CD4-positive, CD25-positive, alpha-beta regulatory T cell (primary cell): ENCODE data around the gene ENOX1. TPM values are rescaled to one million over a fixed set of nuclear protein-coding genes. Genes with fewer than 3 reads are reported as not detected.
"Not testable (repeated sequence)": the region's sequence is repeated elsewhere in the genome, so short reads cannot be mapped to it uniquely, and the experiment has no call there.

Experiments used
- ATAC-seq, 2 donors: fragments of 150-1000 bp; cut with Tn5 transposase; one replicate each; pipeline ENCODE4 v1.10.0; 2021; ENCODE audit warnings: low read depth in 2 of 2, moderate number of reproducible peaks in 2 of 2, moderate library complexity in 1 of 2
- DNase-seq, 3 donors: peaks; one replicate each; pipeline versions ENCODE4 v3.0.0 to v3.0.0-alpha.2; 2012 to 2022; ENCODE audit warnings: mixed read lengths in 1 of 3
- H3K27ac ChIP-seq: one replicate; pipeline ENCODE4 v1.7.0; 2013; ENCODE audit warnings: mild to moderate bottlenecking, low read length; ENCODE audit not compliant: insufficient read depth, poor library complexity, severe bottlenecking
- H3K27me3 ChIP-seq: one replicate; pipeline ENCODE4 v1.7.0; 2013; ENCODE audit warnings: low read length; ENCODE audit not compliant: control insufficient read depth, insufficient read depth
- H3K36me3 ChIP-seq: one replicate; pipeline ENCODE4 v1.7.0; 2013; ENCODE audit warnings: mild to moderate bottlenecking, low read length, moderate library complexity; ENCODE audit not compliant: control insufficient read depth, insufficient read depth
- H3K4me1 ChIP-seq: 2 replicates; pipeline ENCODE4 v1.7.0; 2013; ENCODE audit warnings: mild to moderate bottlenecking, low read length; ENCODE audit not compliant: insufficient read depth, control insufficient read depth, poor library complexity, severe bottlenecking
- H3K4me3 ChIP-seq: one replicate; pipeline ENCODE4 v1.7.0; 2013; ENCODE audit warnings: low read depth, mild to moderate bottlenecking, low read length, moderate library complexity
- H3K9me3 ChIP-seq, 2 experiments: 1 replicate in 1 of 2; 2 replicates in 1 of 2; pipeline ENCODE4 v1.7.0; 2013; ENCODE audit warnings: low read length in 2 of 2, mild to moderate bottlenecking in 1 of 2, moderate library complexity in 1 of 2; ENCODE audit not compliant: control insufficient read depth in 2 of 2
- H3K27ac Mint-ChIP-seq, 3 donors: one replicate each; pipeline ENCODE4 v1.8.0; 2020 to 2022; ENCODE audit warnings: mild to moderate bottlenecking in 3 of 3, mixed read lengths in 3 of 3, moderate library complexity in 2 of 3
- H3K27me3 Mint-ChIP-seq: one replicate; pipeline ENCODE4 v1.8.0; 2022; ENCODE audit warnings: mild to moderate bottlenecking, mixed read lengths
- H3K36me3 Mint-ChIP-seq: one replicate; pipeline ENCODE4 v1.8.0; 2020; ENCODE audit warnings: mixed read lengths
- H3K4me1 Mint-ChIP-seq, 4 donors: one replicate each; pipeline ENCODE4 v1.8.0; 2020 to 2022; ENCODE audit warnings: mixed read lengths in 4 of 4, mild to moderate bottlenecking in 1 of 4
- H3K4me3 Mint-ChIP-seq, 4 donors: one replicate each; pipeline ENCODE4 v1.8.0; 2020 to 2022; ENCODE audit warnings: mild to moderate bottlenecking in 4 of 4, mixed read lengths in 4 of 4, moderate library complexity in 3 of 4
- H3K9me3 Mint-ChIP-seq, 7 donors: one replicate each; pipeline ENCODE4 v1.8.0; 2020 to 2022; ENCODE audit warnings: mixed read lengths in 7 of 7, mild to moderate bottlenecking in 3 of 7, moderate library complexity in 2 of 7
- polyA plus RNA-seq, 4 donors: library from polyadenylated mRNA; unstranded; fragments of 300-500 nt; fragmentation: Illumina TruSeq; gene quantifications; one replicate each; pipeline ENCODE4 v1.2.3, GENCODE V29; 2021
- total RNA-seq: library from RNA; stranded (reverse); gene quantifications from one replicate; pipeline ENCODE4 v1.2.3, GENCODE V29; 2022

The ENOX1 gene
- total RNA-seq (not detected), polyA plus RNA-seq (under 1 TPM in 1 of 4 donors, not detected in 3; 0.10 TPM)

DNA sequence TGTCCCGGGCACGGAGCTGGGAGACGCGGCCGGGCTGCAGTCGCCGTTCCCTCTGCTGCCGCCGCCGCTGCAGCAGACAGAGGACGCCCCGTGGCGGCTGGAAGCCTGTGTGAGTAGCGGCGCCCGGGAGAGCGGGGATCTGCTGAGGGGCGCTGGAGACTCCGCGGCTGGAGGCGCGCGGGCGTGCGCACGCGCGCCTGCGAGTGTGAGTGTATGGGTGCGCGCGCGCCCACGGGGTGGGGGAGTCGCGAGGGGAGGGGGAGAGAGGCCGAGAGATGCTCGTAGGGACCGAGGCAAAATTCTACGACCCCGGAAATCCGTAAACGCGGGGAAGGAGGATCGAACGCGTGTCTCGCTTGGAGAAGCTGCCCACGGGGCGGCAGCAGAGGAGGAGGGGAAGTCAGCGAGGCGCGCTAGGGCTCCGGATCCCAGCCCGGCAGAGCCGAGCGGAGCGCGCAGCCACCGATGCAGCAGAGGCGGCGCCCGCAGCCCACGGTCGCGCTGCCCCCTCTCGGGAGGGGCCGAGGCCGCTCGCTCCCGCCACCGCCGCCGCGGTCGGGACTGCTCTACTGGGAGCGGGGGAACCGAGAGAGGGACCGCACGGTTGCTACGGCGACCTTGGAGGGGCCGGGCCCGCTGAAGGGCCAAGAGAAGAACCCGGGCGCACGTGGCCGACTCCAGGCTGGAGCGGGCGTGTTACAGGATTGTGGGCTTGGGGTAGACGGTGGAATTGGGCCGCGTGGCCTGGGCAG lies at the start of gene ENOX1:
TSS of gene ENOX1 (minus strand) at position 207 of the 752 bp plus-strand sequence.
- Histone ChIP-seq H3K9me3 (no peaks in the 10 kb centered on the region), H3K4me1 (peaks cover 13% of the 10 kb centered on the region), H3K4me3 (no peak within 1 kb of the TSS), H3K36me3 (no peaks in the 10 kb centered on the region), H3K27me3 (peaks cover 8% of the 10 kb centered on the region), H3K27ac (no peak within 1 kb of the TSS)
- ATAC-seq (peak in 1 of 2 donors; percentile 13), DNase-seq (peak in 1 of 3 donors; percentile 47)
- Mint-ChIP-seq H3K36me3 (no peaks in the 10 kb centered on the region), H3K9me3 (peaks cover 0 to 2% (median 0%) of the 10 kb centered on the region in 7 donors), H3K27ac (peak within 1 kb of the TSS in 1 of 3 donors; percentile 66), H3K4me1 (peaks cover 0 to 17% (median 4%) of the 10 kb centered on the region in 4 donors), H3K4me3 (peak within 1 kb of the TSS; percentile 61 to 89 (median 76)), H3K27me3 (peaks cover 49% of the 10 kb centered on the region)

DNA sequence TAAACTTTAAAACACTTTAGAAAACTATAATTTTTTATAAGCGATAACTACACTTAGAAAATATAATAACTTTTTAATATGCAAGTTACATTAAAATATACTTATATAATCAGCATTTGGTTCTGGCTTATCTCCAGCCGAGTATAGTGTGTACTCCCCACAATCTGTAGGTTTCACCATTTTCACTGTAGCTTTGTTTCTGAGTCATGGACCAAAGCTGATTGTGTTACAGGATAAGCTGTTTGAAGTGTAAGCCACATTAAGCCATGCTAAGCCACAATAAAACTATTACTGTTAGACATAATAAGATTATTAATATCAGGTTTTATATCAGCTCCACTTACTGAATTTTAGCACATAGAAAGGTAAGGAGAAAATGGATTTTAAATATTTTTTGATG lies 48.9 kb upstream of the ENOX1 start:
- H3K4me1 ChIP-seq: no peaks in the 10 kb centered on the region
- no peaks in the 10 kb centered on the region for H3K36me3 Mint-ChIP-seq
- no peaks in the 10 kb centered on the region for H3K4me1 Mint-ChIP-seq
- no peak overlapping the region for H3K27ac ChIP-seq
- H3K27me3 Mint-ChIP-seq: peaks cover 12% of the 10 kb centered on the region
- ATAC-seq (no peak), DNase-seq (no peak)
- peaks cover 0 to 3% (median 0%) of the 10 kb centered on the region in 7 donors for H3K9me3 Mint-ChIP-seq
- no peak overlapping the region for H3K4me3 Mint-ChIP-seq
- no peak overlapping the region for H3K4me3 ChIP-seq
- no peaks in the 10 kb centered on the region for H3K36me3 ChIP-seq
- H3K27me3 ChIP-seq: no peaks in the 10 kb centered on the region
- no peaks in the 10 kb centered on the region for H3K9me3 ChIP-seq
- no peak overlapping the region for H3K27ac Mint-ChIP-seq

DNA sequence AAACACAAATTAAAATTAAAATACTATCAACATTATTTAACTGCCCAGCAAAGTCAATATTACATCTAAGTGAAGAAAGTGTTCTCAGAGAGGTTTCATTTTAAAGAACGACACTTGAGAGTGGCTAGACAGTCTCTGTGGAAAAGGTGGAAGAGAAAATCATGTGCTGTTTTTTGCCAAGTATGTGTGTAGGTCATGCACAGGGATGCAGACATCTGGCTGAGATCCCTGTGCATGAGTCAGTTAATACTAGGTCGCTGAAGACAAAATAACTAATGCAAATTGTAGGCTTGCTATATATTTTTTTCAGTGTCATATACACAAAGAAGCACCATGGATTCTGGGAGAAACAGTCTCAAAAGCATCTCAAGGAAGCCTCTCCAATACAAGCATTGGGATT lies 44.3 kb upstream of the ENOX1 start:
- no peaks in the 10 kb centered on the region for H3K27me3 ChIP-seq
- no peak for ATAC-seq
- Mint-ChIP-seq H3K9me3 (peaks cover 0 to 2% (median 0%) of the 10 kb centered on the region in 7 donors), H3K27me3 (peaks cover 5% of the 10 kb centered on the region), H3K27ac (no peak overlapping the region), H3K36me3 (no peaks in the 10 kb centered on the region), H3K4me3 (no peak overlapping the region), H3K4me1 (no peaks in the 10 kb centered on the region)
- H3K4me3 ChIP-seq: no peak overlapping the region
- H3K9me3 ChIP-seq: no peaks in the 10 kb centered on the region
- no peak for DNase-seq
- no peaks in the 10 kb centered on the region for H3K4me1 ChIP-seq
- no peaks in the 10 kb centered on the region for H3K36me3 ChIP-seq
- H3K27ac ChIP-seq: no peak overlapping the region

GRCh38 chr13:43830497-43830881 lies 43.7 kb upstream of the ENOX1 start:
- H3K9me3 ChIP-seq: no peaks in the 10 kb centered on the region
- H3K36me3 Mint-ChIP-seq: no peaks in the 10 kb centered on the region
- H3K4me1 Mint-ChIP-seq: no peaks in the 10 kb centered on the region
- H3K9me3 Mint-ChIP-seq: peaks cover 0 to 2% (median 0%) of the 10 kb centered on the region in 7 donors
- no peaks in the 10 kb centered on the region for H3K27me3 ChIP-seq
- ATAC-seq: no peak
- H3K27ac ChIP-seq: no peak overlapping the region
- H3K36me3 ChIP-seq: no peaks in the 10 kb centered on the region
- no peak overlapping the region for H3K4me3 Mint-ChIP-seq
- DNase-seq: no peak
- H3K27me3 Mint-ChIP-seq: peaks cover 5% of the 10 kb centered on the region
- H3K27ac Mint-ChIP-seq: no peak overlapping the region
- H3K4me3 ChIP-seq: no peak overlapping the region
- H3K4me1 ChIP-seq: no peaks in the 10 kb centered on the region

DNA sequence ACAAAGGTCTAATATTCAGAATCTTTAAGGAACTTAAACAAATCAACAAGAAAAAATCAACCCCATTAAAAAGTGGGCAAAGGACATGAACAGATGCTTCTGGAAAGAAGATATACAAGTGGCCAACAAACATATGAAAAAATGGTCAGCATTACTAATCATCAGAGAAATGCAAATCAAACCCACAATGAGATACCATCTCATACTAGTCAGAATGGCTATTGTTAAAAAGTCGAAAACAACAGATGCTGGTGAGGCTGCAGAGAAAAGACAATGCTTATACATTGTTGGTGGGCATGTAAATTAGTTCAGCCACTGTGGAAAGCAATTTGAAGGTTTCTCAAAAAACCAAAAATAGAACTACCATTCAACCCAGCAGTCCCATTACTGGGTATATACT lies 37.9 kb upstream of the ENOX1 start:
- not testable (repeated sequence) for H3K27me3 ChIP-seq, ATAC-seq, H3K9me3 Mint-ChIP-seq, H3K4me1 ChIP-seq, H3K36me3 ChIP-seq, H3K4me1 Mint-ChIP-seq, H3K27ac Mint-ChIP-seq, H3K27me3 Mint-ChIP-seq, H3K4me3 Mint-ChIP-seq, H3K27ac ChIP-seq, H3K9me3 ChIP-seq, H3K4me3 ChIP-seq, H3K36me3 Mint-ChIP-seq, DNase-seq

GRCh38 chr13:43822969-43823368 lies 36.2 kb upstream of the ENOX1 start:
- no peaks in the 10 kb centered on the region for H3K4me1 Mint-ChIP-seq
- H3K9me3 ChIP-seq: no peaks in the 10 kb centered on the region
- H3K27me3 Mint-ChIP-seq: peaks cover 4% of the 10 kb centered on the region
- no peak for ATAC-seq
- no peak overlapping the region for H3K27ac ChIP-seq
- H3K27me3 ChIP-seq: no peaks in the 10 kb centered on the region
- H3K36me3 Mint-ChIP-seq: no peaks in the 10 kb centered on the region
- H3K9me3 Mint-ChIP-seq: peaks cover 0 to 4% (median 0%) of the 10 kb centered on the region in 7 donors
- H3K36me3 ChIP-seq: no peaks in the 10 kb centered on the region
- H3K4me3 Mint-ChIP-seq: no peak overlapping the region
- H3K4me3 ChIP-seq: no peak overlapping the region
- no peak overlapping the region for H3K27ac Mint-ChIP-seq
- no peak for DNase-seq
- no peaks in the 10 kb centered on the region for H3K4me1 ChIP-seq

DNA sequence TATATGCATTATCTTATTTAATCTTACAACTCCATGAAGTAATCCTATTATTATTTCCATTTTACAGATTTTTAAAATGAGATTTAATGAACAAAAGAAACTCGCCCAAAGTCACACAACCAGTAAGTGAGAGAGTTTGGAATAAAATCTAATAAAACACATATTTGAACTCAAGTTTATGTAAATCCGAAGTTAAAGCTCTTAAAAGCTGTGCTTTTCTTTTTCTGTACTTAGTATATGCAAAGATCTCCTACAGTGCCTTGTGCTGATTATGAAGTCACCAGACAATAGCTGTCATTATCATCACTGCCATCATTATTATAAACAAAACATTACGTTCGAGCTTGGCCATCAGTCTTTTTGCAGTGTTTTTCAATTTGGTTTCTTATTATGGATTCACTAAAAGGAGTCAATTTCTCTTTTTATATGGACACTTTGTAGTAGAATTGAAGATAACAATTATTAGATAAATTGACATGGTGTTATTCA lies 29.7 kb upstream of the ENOX1 start:
- Histone ChIP-seq H3K27me3 (peaks cover 12% of the 10 kb centered on the region), H3K4me3 (no peak overlapping the region), H3K4me1 (no peaks in the 10 kb centered on the region), H3K9me3 (no peaks in the 10 kb centered on the region), H3K36me3 (no peaks in the 10 kb centered on the region), H3K27ac (no peak overlapping the region)
- Mint-ChIP-seq H3K4me1 (no peaks in the 10 kb centered on the region), H3K27me3 (peaks cover 33% of the 10 kb centered on the region), H3K27ac (no peak overlapping the region), H3K9me3 (peaks cover 0 to 4% (median 0%) of the 10 kb centered on the region in 7 donors), H3K4me3 (no peak overlapping the region), H3K36me3 (no peaks in the 10 kb centered on the region)
- no peak for DNase-seq
- no peak for ATAC-seq

GRCh38 chr13:43815204-43815603 lies 28.4 kb upstream of the ENOX1 start:
- no peak overlapping the region for H3K27ac Mint-ChIP-seq
- Histone ChIP-seq H3K4me1 (no peaks in the 10 kb centered on the region), H3K4me3 (no peak overlapping the region), H3K9me3 (no peaks in the 10 kb centered on the region), H3K36me3 (no peaks in the 10 kb centered on the region), H3K27ac (no peak overlapping the region), H3K27me3 (peaks cover 12% of the 10 kb centered on the region)
- no peaks in the 10 kb centered on the region for H3K4me1 Mint-ChIP-seq
- no peaks in the 10 kb centered on the region for H3K36me3 Mint-ChIP-seq
- peaks cover 40% of the 10 kb centered on the region for H3K27me3 Mint-ChIP-seq
- DNase-seq: no peak
- H3K4me3 Mint-ChIP-seq: no peak overlapping the region
- peaks cover 0 to 4% (median 0%) of the 10 kb centered on the region in 7 donors for H3K9me3 Mint-ChIP-seq
- ATAC-seq: no peak
